RWPE2 (cell line): ENCODE data around the gene PRSS3.
"Not testable (repeated sequence)": the region's sequence is repeated elsewhere in the genome, so short reads cannot be mapped to it uniquely, and the experiment has no call there.

Source experiments
- ATAC-seq: fragments of 200-7000 bp; cut with Tn5 transposase; 3 replicates; pipeline ENCODE4 v1.9.1; 2021; ENCODE audit warnings: low read depth
- DNase-seq: peaks from one replicate; pipeline ENCODE4 v3.0.0-alpha.2; 2020; ENCODE audit warnings: low spot score
- H3K27ac ChIP-seq: fragments of 450-650 bp; 2 replicates; pipeline ENCODE4 v1.5.1; 2017; ENCODE audit warnings: mild to moderate bottlenecking; ENCODE audit not compliant: poor library complexity, severe bottlenecking
- H3K27me3 ChIP-seq: fragments of 250-450 bp; sonication (Bioruptor Pico); 2 replicates; pipeline ENCODE4 v1.5.1; 2021; ENCODE audit warnings: mild to moderate bottlenecking, moderate library complexity; ENCODE audit not compliant: insufficient read depth, poor library complexity, severe bottlenecking
- H3K36me3 ChIP-seq: fragments of 250-450 bp; sonication (Bioruptor Pico); 2 replicates; pipeline ENCODE4 v1.5.1; 2020; ENCODE audit warnings: low read depth, mild to moderate bottlenecking, moderate library complexity
- H3K4me1 ChIP-seq: fragments of 250-450 bp; sonication (Bioruptor Pico); 2 replicates; pipeline ENCODE4 v1.5.1; 2021; ENCODE audit warnings: mild to moderate bottlenecking, moderate library complexity; ENCODE audit not compliant: insufficient read depth, poor library complexity, severe bottlenecking
- H3K4me3 ChIP-seq: fragments of 250-450 bp; sonication (Bioruptor Pico); 2 replicates; pipeline ENCODE4 v1.5.1; 2021; ENCODE audit warnings: mild to moderate bottlenecking, moderate library complexity; ENCODE audit not compliant: severe bottlenecking
- H3K9me3 ChIP-seq: fragments of 250-450 bp; sonication (Bioruptor Pico); 2 replicates; pipeline ENCODE4 v1.5.1; 2021; ENCODE audit warnings: mild to moderate bottlenecking, moderate library complexity; ENCODE audit not compliant: severe bottlenecking
- CTCF ChIP-seq: fragments of 450-650 bp; IDR thresholded peaks from one replicate; pipeline ENCODE4 v1.5.1; 2017; ENCODE audit warnings: mild to moderate bottlenecking, moderate library complexity; ENCODE audit not compliant: poor library complexity, severe bottlenecking

The PRSS3 gene

GRCh38 chr9:33823801-33824200 is 28.4 kb downstream of the PRSS3 start:
- ATAC-seq (no peak), DNase-seq (no peak)
- H3K27me3 ChIP-seq, result no peaks in the 10 kb centered on the region
- no peak overlapping the region for H3K4me3 ChIP-seq
- peaks cover 26% of the 10 kb centered on the region for H3K36me3 ChIP-seq
- H3K9me3 ChIP-seq, result peaks cover 3% of the 10 kb centered on the region
- no peak for TF ChIP-seq CTCF
- no peak overlapping the region for H3K27ac ChIP-seq
- peaks cover 16% of the 10 kb centered on the region for H3K4me1 ChIP-seq

GRCh38 chr9:33827285-33827684 is 31.9 kb downstream of the PRSS3 start:
- H3K4me1 ChIP-seq, H3K9me3 ChIP-seq, H3K4me3 ChIP-seq, DNase-seq, ATAC-seq, H3K27me3 ChIP-seq, H3K27ac ChIP-seq: not testable (repeated sequence)
- H3K36me3 ChIP-seq, result peaks cover 31% of the 10 kb centered on the region

- DNase-seq, H3K4me3 ChIP-seq, H3K4me1 ChIP-seq, ATAC-seq, H3K27ac ChIP-seq, H3K27me3 ChIP-seq, H3K9me3 ChIP-seq: not testable (repeated sequence)
- peaks cover 22% of the 10 kb centered on the region; the same call in 1 of the 2 replicates for H3K36me3 ChIP-seq
These were observed 34.4 kb downstream of the PRSS3 start for GRCh38 chr9:33829641-33830230.

GRCh38 chr9:33835625-33836260 is 40.4 kb downstream of the PRSS3 start:
- peaks cover 10% of the 10 kb centered on the region; the same call in 1 of the 2 replicates for H3K36me3 ChIP-seq
- H3K4me1 ChIP-seq, result peaks cover 13% of the 10 kb centered on the region
- H3K27ac ChIP-seq, result peak overlapping the region; percentile 34
- no peaks in the 10 kb centered on the region for H3K9me3 ChIP-seq
- no peak for TF ChIP-seq CTCF
- DNase-seq, result no peak
- H3K27me3 ChIP-seq, result no peaks in the 10 kb centered on the region
- no peak overlapping the region for H3K4me3 ChIP-seq
- ATAC-seq, result peak; percentile 31; the same call in 2 of the 3 replicates

- DNase-seq, H3K4me3 ChIP-seq, H3K27me3 ChIP-seq, H3K9me3 ChIP-seq: not testable (repeated sequence)
- Histone ChIP-seq H3K4me1 (peaks cover 13% of the 10 kb centered on the region), H3K27ac (peak overlapping the region; percentile 34), H3K36me3 (peaks cover 10% of the 10 kb centered on the region; the same call in 1 of the 2 replicates)
- peak; percentile 93 for ATAC-seq
These were observed 40.9 kb downstream of the PRSS3 start for GRCh38 chr9:33836261-33836660.

GRCh38 chr9:33837138-33837537 is 41.8 kb downstream of the PRSS3 start:
- TF ChIP-seq CTCF, result no peak
- ATAC-seq (no peak), DNase-seq (no peak)
- no peaks in the 10 kb centered on the region for H3K9me3 ChIP-seq
- H3K36me3 ChIP-seq, result peaks cover 10% of the 10 kb centered on the region; the same call in 1 of the 2 replicates
- H3K27me3 ChIP-seq, result no peaks in the 10 kb centered on the region
- H3K4me1 ChIP-seq, result peaks cover 13% of the 10 kb centered on the region
- H3K27ac ChIP-seq, result peak overlapping the region; percentile 34
- H3K4me3 ChIP-seq, result no peak overlapping the region
